ENCODE measurements around the gene ZNF558. TPM values are rescaled to one million over a fixed set of nuclear protein-coding genes. Genes with fewer than 3 reads are reported as not detected.

Gene ZNF558
- total and polyA plus RNA-seq, 2 donors from 2014 or later, result 7.5 to 28.5 TPM

Other genes with a start within 250 kb of the ZNF558 start
- 48.8 TPM for gene ADAMTS10, start 221.6 kb downstream of the ZNF558 start, total RNA-seq
- 8.9 TPM for gene ADAMTS10, start 221.6 kb downstream of the ZNF558 start, polyA plus RNA-seq (ENCODE audit: insufficient read depth, low read depth, low replicate concordance)
- gene NFILZ, start 201.7 kb downstream of the ZNF558 start, total RNA-seq, result not detected
- gene NFILZ, start 201.7 kb downstream of the ZNF558 start, polyA plus RNA-seq (ENCODE audit: insufficient read depth, low read depth, low replicate concordance), result not detected
- not detected for gene ACTL9, start 133.5 kb downstream of the ZNF558 start, total RNA-seq
- gene ACTL9, start 133.5 kb downstream of the ZNF558 start, polyA plus RNA-seq (ENCODE audit: insufficient read depth, low read depth, low replicate concordance), result not detected
- not detected for gene OR2Z1, start 110.7 kb downstream of the ZNF558 start, total RNA-seq
- not detected for gene OR2Z1, start 110.7 kb downstream of the ZNF558 start, polyA plus RNA-seq (ENCODE audit: insufficient read depth, low read depth, low replicate concordance)
- gene MBD3L1, start 73 bp upstream of the ZNF558 start, total RNA-seq, result not detected
- gene MBD3L1, start 73 bp upstream of the ZNF558 start, polyA plus RNA-seq (ENCODE audit: insufficient read depth, low read depth, low replicate concordance), result not detected
- gene MUC16, start 178.1 kb upstream of the ZNF558 start, total RNA-seq, result 0.41 TPM
- not detected for gene MUC16, start 178.1 kb upstream of the ZNF558 start, polyA plus RNA-seq (ENCODE audit: insufficient read depth, low read depth, low replicate concordance)